Gastroesophageal sphincter (tissue), 4 donors: ENCODE results near the gene DCC. TPM values are rescaled to one million over a fixed set of nuclear protein-coding genes. Genes with fewer than 3 reads are reported as not detected.

Experiments used
- ATAC-seq: fragments of 150-250 bp; one replicate; pipeline ENCODE4 v1.9.1; 2016; ENCODE audit warnings: mild to moderate bottlenecking, moderate library complexity
- H3K27ac ChIP-seq, 4 donors: fragments of 200-600 bp; sonication (generic) in 3 of 4; 1 replicate in 3 of 4; 2 replicates in 1 of 4; pipeline ENCODE4 v1.5.1; 2016 to 2019
- H3K27me3 ChIP-seq: fragments of 200-600 bp; sonication (generic); one replicate; pipeline ENCODE4 v1.5.1; 2019
- H3K36me3 ChIP-seq, 2 donors: fragments of 200-600 bp; sonication (generic); one replicate each; pipeline ENCODE4 v1.5.1; 2019; ENCODE audit warnings: control low read depth in 1 of 2
- H3K4me1 ChIP-seq, 3 donors: fragments of 200-600 bp; sonication (generic); 1 replicate in 2 of 3; 2 replicates in 1 of 3; pipeline ENCODE4 v1.5.1; 2016 to 2019; ENCODE audit warnings: control low read depth in 2 of 3
- H3K4me3 ChIP-seq, 2 donors: fragments of 200-600 bp; sonication (generic); one replicate each; pipeline ENCODE4 v1.5.1; 2019; ENCODE audit warnings: mild to moderate bottlenecking in 1 of 2, moderate library complexity in 1 of 2
- H3K9me3 ChIP-seq, 3 donors: fragments of 200-600 bp; sonication (generic); one replicate each; pipeline ENCODE4 v1.5.1; 2017 to 2019; ENCODE audit warnings: control low read depth in 2 of 3
- CTCF ChIP-seq, 4 experiments: fragments of 200-600 bp in 2 of 4; fragments of 450-650 bp in 2 of 4; sonication (generic) in 1 of 4; IDR thresholded peaks; one replicate each; pipeline ENCODE4 v1.5.1; 2017 to 2019; ENCODE audit warnings: antibody characterized with exemption in 4 of 4, mild to moderate bottlenecking in 2 of 4, moderate library complexity in 2 of 4
- EP300 ChIP-seq: sonication (generic); formaldehyde crosslinking; IDR thresholded peaks from one replicate; pipeline ENCODE4 v1.6.1; 2017; ENCODE audit warnings: antibody characterized with exemption, mild to moderate bottlenecking
- POLR2A ChIP-seq, 2 donors: fragments of 450-650 bp; IDR thresholded peaks; one replicate each; pipeline ENCODE4 v1.6.1; 2017; ENCODE audit warnings: antibody characterized with exemption in 2 of 2, mild to moderate bottlenecking in 2 of 2, moderate library complexity in 1 of 2
- POLR2AphosphoS5 ChIP-seq: sonication (generic); formaldehyde crosslinking; IDR thresholded peaks from one replicate; pipeline ENCODE4 v1.6.1; 2017; ENCODE audit warnings: antibody characterized with exemption
- WGBS, 2 donors: methylation state at CpG; one replicate each; pipeline ENCODE4 v1.1.5; 2018; ENCODE audit warnings: low coverage in 1 of 2; 5-methylcytosine and 5-hydroxymethylcytosine counted together
- total RNA-seq, 4 donors: library from RNA; depleted of rRNA; stranded (reverse); fragments of >200 nt; gene quantifications; one replicate each; pipeline ENCODE4 v1.1.0, GENCODE V29; 2016

DCC gene
- total RNA-seq, 4 donors from 2014 or later, result 0.13 to 0.54 (median 0.47) TPM; not detected in 1

- H3K36me3 ChIP-seq, result no peaks in the 10 kb centered on the region
- ATAC-seq, result no peak
- H3K4me1 ChIP-seq, result no peaks in the 10 kb centered on the region
- H3K27me3 ChIP-seq, result no peaks in the 10 kb centered on the region
- H3K9me3 ChIP-seq, result no peaks in the 10 kb centered on the region
- WGBS, 2 donors, result 82 to 83% methylated on average over 1 of the region's 1 CpG
- no peak overlapping the region for H3K27ac ChIP-seq
- no peak overlapping the region for H3K4me3 ChIP-seq
- TF ChIP-seq CTCF (IDR thresholded peaks at IDR 0.05) (no peak), POLR2A (IDR thresholded peaks at IDR 0.05) (no peak), POLR2AphosphoS5 (no peak), EP300 (no peak)
These were observed 86.5 kb downstream of the DCC start for GRCh38 chr18:52426462-52426861.

DNA sequence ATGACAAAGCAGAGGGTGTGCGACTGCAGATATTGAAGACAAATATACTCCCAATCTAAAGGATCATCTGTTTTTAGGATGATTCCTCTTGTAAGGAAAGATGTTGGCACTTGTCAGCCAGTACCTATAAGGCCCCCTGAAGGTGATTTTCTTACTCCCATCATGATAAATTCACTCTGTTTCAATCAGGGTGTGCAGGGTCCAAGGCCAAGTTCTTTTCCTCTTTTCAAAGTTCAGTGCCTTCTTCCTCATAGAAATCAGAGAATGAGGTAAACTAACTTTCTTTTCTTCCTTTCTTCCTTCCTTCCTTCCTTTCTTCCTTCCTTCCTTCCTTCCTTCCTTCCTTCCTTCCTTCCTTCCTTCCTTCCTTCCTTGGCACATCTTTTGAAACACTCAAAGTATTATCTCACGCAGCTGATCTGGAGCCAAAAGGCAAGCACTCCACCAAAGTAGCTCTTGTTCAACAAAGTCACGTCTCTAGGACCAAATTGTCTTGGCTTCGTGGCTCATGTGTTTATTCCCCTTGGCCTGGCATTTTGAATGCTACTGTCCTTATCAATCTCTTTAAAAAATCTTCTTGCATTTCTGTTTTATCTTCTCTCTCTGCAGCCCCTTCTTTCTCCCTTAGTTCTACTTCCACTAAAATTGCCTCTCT, 87.7 kb downstream of the DCC start:
- 68 to 94% methylated on average over 1 to 4 of the region's 4 CpGs for WGBS, 2 donors
- TF ChIP-seq POLR2AphosphoS5 (no peak), CTCF (IDR thresholded peaks at IDR 0.05) (no peak), POLR2A (IDR thresholded peaks at IDR 0.05) (no peak), EP300 (no peak)
- no peaks in the 10 kb centered on the region for H3K4me1 ChIP-seq
- no peaks in the 10 kb centered on the region for H3K36me3 ChIP-seq
- H3K9me3 ChIP-seq, result no peaks in the 10 kb centered on the region
- H3K4me3 ChIP-seq, result no peak overlapping the region
- no peaks in the 10 kb centered on the region for H3K27me3 ChIP-seq
- no peak for ATAC-seq
- H3K27ac ChIP-seq, result no peak overlapping the region

GRCh38 chr18:52431683-52432082, 91.7 kb downstream of the DCC start:
- no peaks in the 10 kb centered on the region for H3K4me1 ChIP-seq
- WGBS, 2 donors, result 42 to 54% methylated on average over 5 of the region's 5 CpGs
- peaks cover 10% of the 10 kb centered on the region for H3K27me3 ChIP-seq
- H3K36me3 ChIP-seq, result no peaks in the 10 kb centered on the region
- no peaks in the 10 kb centered on the region for H3K9me3 ChIP-seq
- TF ChIP-seq CTCF (IDR thresholded peaks at IDR 0.05) (no peak), POLR2AphosphoS5 (no peak), EP300 (no peak), POLR2A (IDR thresholded peaks at IDR 0.05) (no peak)
- ATAC-seq, result no peak
- H3K27ac ChIP-seq, result no peak overlapping the region
- H3K4me3 ChIP-seq, result no peak overlapping the region

DNA sequence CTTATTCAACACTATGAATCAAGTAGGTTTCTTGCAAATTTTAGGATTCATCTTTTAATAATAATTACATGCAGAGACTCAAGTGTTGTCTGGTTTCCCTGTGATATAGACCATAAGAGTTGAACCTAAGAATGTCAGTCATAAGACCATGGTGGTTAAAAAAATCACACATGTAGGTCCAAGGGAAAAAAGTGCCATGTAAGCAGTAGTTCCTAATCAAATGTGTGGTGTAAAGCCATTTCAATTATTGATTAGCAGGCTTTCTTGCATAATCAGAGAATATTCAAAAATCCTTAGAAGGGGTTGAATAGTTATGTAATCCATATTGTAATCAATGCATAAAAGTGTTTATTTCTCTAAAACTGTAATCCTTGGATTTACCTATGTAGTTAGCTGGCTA, 93.8 kb downstream of the DCC start:
- Histone ChIP-seq H3K9me3 (no peaks in the 10 kb centered on the region), H3K4me3 (no peak overlapping the region), H3K27ac (no peak overlapping the region), H3K4me1 (no peaks in the 10 kb centered on the region), H3K36me3 (no peaks in the 10 kb centered on the region), H3K27me3 (peaks cover 13% of the 10 kb centered on the region)
- TF ChIP-seq EP300 (no peak), POLR2AphosphoS5 (no peak), POLR2A (IDR thresholded peaks at IDR 0.05) (no peak), CTCF (IDR thresholded peaks at IDR 0.05) (no peak)
- no peak for ATAC-seq

DNA sequence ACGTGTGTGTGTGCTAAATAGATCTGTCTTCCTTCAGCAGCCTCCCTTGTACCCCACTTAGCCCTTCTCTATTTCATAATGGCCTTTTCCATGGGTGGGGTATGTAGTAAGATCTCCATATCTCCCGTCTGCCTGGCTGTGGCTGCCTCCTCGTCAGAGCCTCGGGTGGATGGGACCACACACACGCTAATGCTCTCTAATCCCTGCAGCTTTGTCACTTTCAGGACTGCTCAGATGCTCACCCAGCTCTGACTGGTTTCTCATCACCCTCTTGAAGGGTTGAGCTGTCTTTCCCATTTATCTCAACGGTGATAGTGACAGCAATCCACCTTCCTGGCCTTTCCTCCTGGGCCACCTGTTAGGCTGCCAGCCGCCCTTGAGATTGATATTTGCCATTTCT, 95.3 kb downstream of the DCC start:
- H3K36me3 ChIP-seq, result no peaks in the 10 kb centered on the region
- peaks cover 13% of the 10 kb centered on the region for H3K27me3 ChIP-seq
- H3K27ac ChIP-seq, result no peak overlapping the region
- 0 to 35% methylated on average over 1 to 5 of the region's 7 CpGs for WGBS, 2 donors
- TF ChIP-seq EP300 (no peak), POLR2A (IDR thresholded peaks at IDR 0.05) (no peak), CTCF (IDR thresholded peaks at IDR 0.05) (no peak), POLR2AphosphoS5 (no peak)
- H3K4me3 ChIP-seq, result no peak overlapping the region
- H3K9me3 ChIP-seq, result no peaks in the 10 kb centered on the region
- no peaks in the 10 kb centered on the region for H3K4me1 ChIP-seq
- ATAC-seq, result no peak
